Psoas muscle (tissue), 8 donors: ENCODE results near the gene DOK7. TPM values are rescaled to one million over a fixed set of nuclear protein-coding genes. Genes with fewer than 3 reads are reported as not detected.

Experiments used
- ATAC-seq, 4 donors: fragments of 200-7000 bp; cut with Tn5 transposase; one replicate each; pipeline ENCODE4 v1.9.1; 2020; ENCODE audit warnings: moderate library complexity in 3 of 4, mild to moderate bottlenecking in 2 of 4
- DNase-seq, 2 donors: peaks; one replicate each; pipeline ENCODE4 v3.0.0-alpha.2; 2020
- H3K27ac ChIP-seq: fragments of 200-600 bp; one replicate; pipeline ENCODE4 v1.8.0; 2022
- H3K27me3 ChIP-seq, 3 donors: fragments of 200-600 bp in 1 of 3; one replicate each; pipeline versions ENCODE4 v1.6.1 to v1.8.0; 2013 to 2022; ENCODE audit warnings: low read length in 2 of 3, mild to moderate bottlenecking in 2 of 3, moderate library complexity in 1 of 3; ENCODE audit not compliant: insufficient read depth in 3 of 3
- H3K36me3 ChIP-seq, 2 donors: fragments of 200-600 bp in 1 of 2; one replicate each; pipeline versions ENCODE4 v1.6.1 to v1.8.0; 2013 to 2022; ENCODE audit warnings: low read depth in 1 of 2, mild to moderate bottlenecking in 1 of 2, moderate library complexity in 1 of 2; ENCODE audit not compliant: insufficient read depth in 1 of 2
- H3K4me1 ChIP-seq: fragments of 200-600 bp; one replicate; pipeline ENCODE4 v1.8.0; 2022
- H3K4me3 ChIP-seq: fragments of 200-600 bp; one replicate; pipeline ENCODE4 v1.8.0; 2022; ENCODE audit warnings: mild to moderate bottlenecking
- H3K9me3 ChIP-seq: fragments of 200-600 bp; one replicate; pipeline ENCODE4 v1.8.0; 2022
- WGBS, 3 donors: extraction: QIAGEN DNeasy Blood & Tissue Kit; methylation state at CpG; one replicate each; pipeline versions ENCODE4 v1.1.6 to v1.1.7; 2013; 5-methylcytosine and 5-hydroxymethylcytosine counted together
- intact Hi-C, 2 donors: fragments of 100-400 bp; cut with DNase I; formaldehyde crosslinking; loops; one replicate each; pipeline versions ENCODE4 v1.11.0 to v1.14.2; 2022
- polyA plus RNA-seq, 3 donors: library from polyadenylated mRNA; stranded (reverse); fragments of 200-250 nt; gene quantifications; one replicate each; pipeline ENCODE4 v1.2.3, GENCODE V29; 2013
- total RNA-seq, 4 donors: library from RNA; stranded (reverse); fragmentation: NEBNext Ultra II Directional in 2 of 4; extraction: Animal tissue kit (Norgen Biotek cat#: 25700) in 2 of 4; gene quantifications; one replicate each; pipeline versions ENCODE4 v1.2.1 to v1.2.4, GENCODE V29; 2021 to 2023
- TF ChIP-seq, protein P1 (sequence below): fragments of 200-600 bp; IDR thresholded peaks from one replicate; pipeline ENCODE4 v1.8.0; 2022; ENCODE audit warnings: antibody characterized with exemption
- donor health status: healthy with polysubstance abuse.
- donor health status: DM: no; HTN: no; CAD: no; lungs with moderate emphysema.
- donor health status: Bipolar disorder and iron deficiency.
- donor health status: healthy.
- donor health status: DM: yes; HTN: yes; CAD: no.
- donor health status: DM: no; HTN: no; CAD: no.
- donor health status: DM: no; HTN: no; CAD: no.
- donor health status: DM: yes; HTN: yes; CAD: no.

The DOK7 gene
- total and polyA plus RNA-seq, 7 donors, result 3.4 to 48.6 (median 21.5) TPM

GRCh38 chr4:3491681-3492405 is 28.7 kb downstream of the DOK7 start:
- no peak overlapping the region for H3K27ac ChIP-seq
- DNase-seq, result no peak
- WGBS, 3 donors, result 63 to 80% (median 72%) methylated on average over 16 to 17 of the region's 17 CpGs
- intact Hi-C loops, result no loop called here
- H3K4me1 ChIP-seq, result no peaks in the 10 kb centered on the region
- H3K36me3 ChIP-seq, result peaks cover 0 to 25% of the 10 kb centered on the region in 2 donors
- H3K27me3 ChIP-seq, result no peaks in the 10 kb centered on the region
- TF ChIP-seq, protein P1, sequence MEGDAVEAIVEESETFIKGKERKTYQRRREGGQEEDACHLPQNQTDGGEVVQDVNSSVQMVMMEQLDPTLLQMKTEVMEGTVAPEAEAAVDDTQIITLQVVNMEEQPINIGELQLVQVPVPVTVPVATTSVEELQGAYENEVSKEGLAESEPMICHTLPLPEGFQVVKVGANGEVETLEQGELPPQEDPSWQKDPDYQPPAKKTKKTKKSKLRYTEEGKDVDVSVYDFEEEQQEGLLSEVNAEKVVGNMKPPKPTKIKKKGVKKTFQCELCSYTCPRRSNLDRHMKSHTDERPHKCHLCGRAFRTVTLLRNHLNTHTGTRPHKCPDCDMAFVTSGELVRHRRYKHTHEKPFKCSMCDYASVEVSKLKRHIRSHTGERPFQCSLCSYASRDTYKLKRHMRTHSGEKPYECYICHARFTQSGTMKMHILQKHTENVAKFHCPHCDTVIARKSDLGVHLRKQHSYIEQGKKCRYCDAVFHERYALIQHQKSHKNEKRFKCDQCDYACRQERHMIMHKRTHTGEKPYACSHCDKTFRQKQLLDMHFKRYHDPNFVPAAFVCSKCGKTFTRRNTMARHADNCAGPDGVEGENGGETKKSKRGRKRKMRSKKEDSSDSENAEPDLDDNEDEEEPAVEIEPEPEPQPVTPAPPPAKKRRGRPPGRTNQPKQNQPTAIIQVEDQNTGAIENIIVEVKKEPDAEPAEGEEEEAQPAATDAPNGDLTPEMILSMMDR, result no peak
- ATAC-seq, result no peak
- H3K4me3 ChIP-seq, result no peak overlapping the region
- no peaks in the 10 kb centered on the region for H3K9me3 ChIP-seq

DNA sequence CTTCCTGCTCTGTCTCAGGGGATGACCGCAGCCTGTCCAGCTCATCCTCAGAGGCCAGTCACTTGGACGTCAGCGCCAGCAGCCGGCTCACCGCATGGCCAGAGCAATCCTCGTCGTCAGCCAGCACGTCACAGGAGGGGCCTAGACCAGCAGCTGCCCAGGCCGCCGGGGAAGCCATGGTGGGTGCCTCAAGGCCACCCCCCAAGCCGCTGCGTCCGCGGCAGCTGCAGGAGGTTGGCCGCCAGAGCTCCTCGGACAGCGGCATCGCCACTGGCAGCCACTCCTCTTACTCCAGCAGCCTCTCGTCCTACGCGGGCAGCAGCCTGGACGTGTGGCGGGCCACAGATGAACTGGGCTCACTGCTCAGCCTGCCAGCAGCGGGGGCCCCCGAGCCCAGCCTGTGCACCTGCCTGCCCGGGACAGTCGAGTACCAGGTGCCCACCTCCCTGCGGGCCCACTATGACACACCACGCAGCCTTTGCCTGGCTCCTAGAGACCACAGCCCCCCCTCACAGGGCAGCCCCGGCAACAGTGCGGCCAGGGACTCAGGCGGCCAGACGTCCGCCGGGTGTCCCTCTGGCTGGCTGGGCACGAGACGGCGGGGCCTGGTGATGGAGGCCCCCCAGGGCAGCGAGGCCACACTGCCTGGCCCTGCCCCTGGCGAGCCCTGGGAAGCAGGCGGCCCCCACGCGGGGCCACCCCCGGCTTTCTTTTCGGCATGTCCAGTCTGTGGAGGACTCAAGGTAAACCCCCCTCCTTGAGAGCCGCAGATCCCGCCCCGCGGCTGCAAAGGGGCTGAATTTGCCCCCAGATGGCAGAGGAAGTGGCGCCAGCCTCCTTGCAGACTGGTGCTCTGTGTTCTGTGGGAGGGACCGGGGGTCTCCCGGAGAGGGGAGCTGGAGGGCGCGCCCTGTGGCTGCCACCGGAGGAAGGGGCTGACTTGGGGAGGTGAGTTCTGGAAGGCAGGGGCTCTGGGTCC is 29.9 kb downstream of the DOK7 start:
- 76 to 80% (median 76%) methylated on average over 40 to 55 of the region's 55 CpGs for WGBS, 3 donors
- DNase-seq, result no peak
- H3K27ac ChIP-seq, result no peak overlapping the region

GRCh38 chr4:3493720-3494461 is 30.8 kb downstream of the DOK7 start:
- 70 to 77% (median 71%) methylated on average over 19 to 20 of the region's 20 CpGs for WGBS, 3 donors

More for the DNA sequence above, 29.9 kb downstream of the DOK7 start:
- Histone ChIP-seq H3K36me3 (peaks cover 0 to 25% of the 10 kb centered on the region in 2 donors), H3K27me3 (no peaks in the 10 kb centered on the region), H3K9me3 (no peaks in the 10 kb centered on the region), H3K4me1 (no peaks in the 10 kb centered on the region), H3K4me3 (no peak overlapping the region)
- intact Hi-C loops, result no loop called here
- ATAC-seq, result peak in 2 of 4 donors; percentile 1 to 2
- TF ChIP-seq, protein P1, result no peak

GRCh38 chr4:3494462-3494871 is 31.4 kb downstream of the DOK7 start:
- no peak for DNase-seq
- peak in 2 of 4 donors; percentile 1 for ATAC-seq
- WGBS, 3 donors, result 62% methylated on average over 15 of the region's 15 CpGs
- H3K27ac ChIP-seq, result no peak overlapping the region
- H3K4me3 ChIP-seq, result no peak overlapping the region
- TF ChIP-seq, protein P1, result no peak
- no peaks in the 10 kb centered on the region for H3K27me3 ChIP-seq
- intact Hi-C loops, result no loop called here
- H3K9me3 ChIP-seq, result no peaks in the 10 kb centered on the region
- peaks cover 0 to 25% of the 10 kb centered on the region in 2 donors for H3K36me3 ChIP-seq
- no peaks in the 10 kb centered on the region for H3K4me1 ChIP-seq

More at GRCh38 chr4:3493720-3494461, 30.8 kb downstream of the DOK7 start:
- Histone ChIP-seq H3K36me3 (peaks cover 0 to 25% of the 10 kb centered on the region in 2 donors), H3K27me3 (no peaks in the 10 kb centered on the region), H3K4me3 (no peak overlapping the region), H3K9me3 (no peaks in the 10 kb centered on the region), H3K27ac (no peak overlapping the region), H3K4me1 (no peaks in the 10 kb centered on the region)
- intact Hi-C loops, result no loop called here
- ATAC-seq (peak; percentile 5 to 11 (median 6)), DNase-seq (no peak)
- TF ChIP-seq, protein P1, result no peak
